ENCODE data around the gene TCAP. TPM values are rescaled to one million over a fixed set of nuclear protein-coding genes. Genes with fewer than 3 reads are reported as not detected.

Gene TCAP
- polyA plus RNA-seq, 1 of the 3 experiments (the other 2 are of a cell fraction) = 0.43 TPM

DNA sequence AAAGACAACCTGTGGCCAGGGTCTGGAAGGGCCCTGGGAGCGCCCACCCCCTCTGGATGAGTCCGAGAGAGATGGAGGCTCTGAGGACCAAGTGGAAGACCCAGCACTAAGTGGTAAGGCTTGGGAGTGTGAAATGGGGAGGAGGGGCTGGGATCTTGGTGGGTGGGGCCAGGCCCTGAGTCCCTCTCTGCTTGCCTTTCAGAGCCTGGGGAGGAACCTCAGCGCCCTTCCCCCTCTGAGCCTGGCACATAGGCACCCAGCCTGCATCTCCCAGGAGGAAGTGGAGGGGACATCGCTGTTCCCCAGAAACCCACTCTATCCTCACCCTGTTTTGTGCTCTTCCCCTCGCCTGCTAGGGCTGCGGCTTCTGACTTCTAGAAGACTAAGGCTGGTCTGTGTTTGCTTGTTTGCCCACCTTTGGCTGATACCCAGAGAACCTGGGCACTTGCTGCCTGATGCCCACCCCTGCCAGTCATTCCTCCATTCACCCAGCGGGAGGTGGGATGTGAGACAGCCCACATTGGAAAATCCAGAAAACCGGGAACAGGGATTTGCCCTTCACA, 29.5 kb upstream of the TCAP start (continued):
- TF ChIP-seq ZBTB33 (IDR thresholded peaks at IDR 0.05; ENCODE audit: borderline replicate concordance, low read depth) = no peak
- TF ChIP-seq RAD21 (IDR thresholded peaks at IDR 0.05; ENCODE audit: low read length) = no peak
- TF ChIP-seq GABPA (IDR thresholded peaks at IDR 0.05; ENCODE audit: low read depth) = no peak
- no peak for TF ChIP-seq RXRA (IDR thresholded peaks at IDR 0.05; ENCODE audit: borderline replicate concordance, low read depth)
- no peak for TF ChIP-seq TEAD4 (IDR thresholded peaks at IDR 0.05; ENCODE audit: borderline replicate concordance, insufficient read depth)
- no peak for TF ChIP-seq GATA2 (CRISPR knock-in tag; IDR thresholded peaks at IDR 0.05)
- TF ChIP-seq, protein P1, sequence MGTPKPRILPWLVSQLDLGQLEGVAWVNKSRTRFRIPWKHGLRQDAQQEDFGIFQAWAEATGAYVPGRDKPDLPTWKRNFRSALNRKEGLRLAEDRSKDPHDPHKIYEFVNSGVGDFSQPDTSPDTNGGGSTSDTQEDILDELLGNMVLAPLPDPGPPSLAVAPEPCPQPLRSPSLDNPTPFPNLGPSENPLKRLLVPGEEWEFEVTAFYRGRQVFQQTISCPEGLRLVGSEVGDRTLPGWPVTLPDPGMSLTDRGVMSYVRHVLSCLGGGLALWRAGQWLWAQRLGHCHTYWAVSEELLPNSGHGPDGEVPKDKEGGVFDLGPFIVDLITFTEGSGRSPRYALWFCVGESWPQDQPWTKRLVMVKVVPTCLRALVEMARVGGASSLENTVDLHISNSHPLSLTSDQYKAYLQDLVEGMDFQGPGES (IDR thresholded peaks at IDR 0.05; ENCODE audit: low read depth, low read length) = no peak

- Histone ChIP-seq H3K79me2 (ENCODE audit: insufficient read depth) (peaks cover 45% of the 10 kb centered on the region), H3K27ac (ENCODE audit: low read depth in 2 of 2, low read length in 1 of 2) (peak overlapping the region; percentile 59 to 77; a peak in 2 of 4 replicates), H3K4me2 (peak overlapping the region; percentile 83), H3K36me3 (replicated peaks in 1 of 2; ENCODE audit: control insufficient read depth in 1 of 2, insufficient read depth in 2 of 2, low read length in 1 of 2) (no peaks in the 10 kb centered on the region), H3K9me2 (no peaks in the 10 kb centered on the region), H4K20me1 (ENCODE audit: insufficient read depth) (no peaks in the 10 kb centered on the region), H3F3A (replicated peaks; ENCODE audit: insufficient read depth) (no peaks in the 10 kb centered on the region), H2AFZ (ENCODE audit: low read depth) (peak overlapping the region; percentile 89; the same call in 1 of the 2 replicates), H3K9ac (peak overlapping the region; percentile 86), H3K9me3 (no peaks in the 10 kb centered on the region), H3K4me1 (ENCODE audit: control insufficient read depth in 1 of 2, insufficient read depth in 2 of 2, low read depth in 1 of 2, low read length in 1 of 2) (peaks cover 0 to 21% of the 10 kb centered on the region in 2 experiments; a peak in 2 of 4 replicates), H3K27me3 (ENCODE audit: insufficient read depth) (no peaks in the 10 kb centered on the region), H3K4me3 (ENCODE audit: low read depth in 2 of 2, low read length in 1 of 2) (peak overlapping the region; percentile 88 to 97)
- DNase-seq = no peak
- 30% methylated on average over 6 of the region's 6 CpGs for WGBS (ENCODE audit: low lambda C conversion rate)
- no peak for TF ChIP-seq REST (IDR thresholded peaks at IDR 0.05; ENCODE audit: low read depth, low read length)
- TF ChIP-seq MXI1 (IDR thresholded peaks at IDR 0.05; ENCODE audit: low read depth, low read length) = no peak
- TF ChIP-seq SIN3A (IDR thresholded peaks at IDR 0.05; ENCODE audit: borderline replicate concordance, low read depth, low read length) = no peak
- TF ChIP-seq FOXM1 (IDR thresholded peaks at IDR 0.05; ENCODE audit: low read depth) = no peak
- no peak for TF ChIP-seq ZBTB33 (IDR thresholded peaks at IDR 0.05; ENCODE audit: borderline replicate concordance, low read depth)
- no peak for TF ChIP-seq MEF2A (IDR thresholded peaks at IDR 0.05; ENCODE audit: borderline replicate concordance, low read depth)
- no peak for TF ChIP-seq GABPA (IDR thresholded peaks at IDR 0.05; ENCODE audit: low read depth)
- no peak for TF ChIP-seq ELF1 (IDR thresholded peaks at IDR 0.05)
- TF ChIP-seq MAX (IDR thresholded peaks at IDR 0.05; ENCODE audit: low read depth) = no peak
- TF ChIP-seq YY1 (IDR thresholded peaks at IDR 0.05; ENCODE audit: low read depth) = no peak
- no peak for TF ChIP-seq CTCF (IDR thresholded peaks at IDR 0.05)
- TF ChIP-seq RXRA (IDR thresholded peaks at IDR 0.05; ENCODE audit: borderline replicate concordance, low read depth) = no peak
- TF ChIP-seq, protein P1 (IDR thresholded peaks at IDR 0.05; ENCODE audit: low read depth, low read length) = no peak
- POLR2A ChIA-PET = no interaction called here
- CTCF ChIA-PET = interaction anchor here (2.4 to 17.4 kb wide), 3 partner anchors 14 to 89 kb away, joined by 9 to 332 read pairs (median 93); partner anchors contain the start of gene PPP1R1B
Observed at GRCh38 chr17:39636587-39636926, 28.6 kb upstream of the TCAP start.

Measured in SK-N-SH (cell line).